ENCODE measurements around the gene MED25.

MED25 gene

GRCh38 chr19:49799798-49800376 is 18.2 kb upstream of the MED25 start:
- no peak for DNase-seq

- DNase-seq: no peak
These were observed 17.3 kb upstream of the MED25 start for GRCh38 chr19:49800771-49801170.

GRCh38 chr19:49801401-49801888 is 16.6 kb upstream of the MED25 start:
- DNase-seq: no peak

GRCh38 chr19:49801966-49802661 is 16.0 kb upstream of the MED25 start:
- no peak for DNase-seq

- DNase-seq: no peak
These were observed 15.1 kb upstream of the MED25 start for GRCh38 chr19:49802836-49803528.

- DNase-seq: no peak
These were observed 14.6 kb upstream of the MED25 start for GRCh38 chr19:49803529-49803856.

GRCh38 chr19:49805822-49806619 is 12.1 kb upstream of the MED25 start:
- DNase-seq: no peak

- DNase-seq: no peak
These were observed 11.5 kb upstream of the MED25 start for GRCh38 chr19:49806620-49806959.

- DNase-seq: peak; percentile 36
These were observed 10.8 kb upstream of the MED25 start for GRCh38 chr19:49807058-49807903.

- no peak for DNase-seq
These were observed 10.0 kb upstream of the MED25 start for GRCh38 chr19:49807904-49808675.

- peak; percentile 88 for DNase-seq
These were observed 9.4 kb upstream of the MED25 start for GRCh38 chr19:49808711-49809159.

GRCh38 chr19:49809160-49809940 is 8.7 kb upstream of the MED25 start:
- DNase-seq: peak; percentile 64

GRCh38 chr19:49809941-49810389 is 8.1 kb upstream of the MED25 start:
- no peak for DNase-seq

GRCh38 chr19:49811328-49811727 is 6.8 kb upstream of the MED25 start:
- DNase-seq: no peak

- DNase-seq: no peak
These were observed 5.6 kb upstream of the MED25 start for GRCh38 chr19:49812452-49812996.

- peak; percentile 98 for DNase-seq
These were observed 4.9 kb upstream of the MED25 start, which contains the start of gene FUZ for GRCh38 chr19:49812997-49813861. TSS of gene FUZ (minus strand) at chr19:49813292. CDS start at chr19:49813106, 186 bp downstream.

- DNase-seq: no peak
These were observed 4.1 kb upstream of the MED25 start for GRCh38 chr19:49814010-49814409.

- no peak for DNase-seq
These were observed 1.5 kb upstream of the MED25 start for GRCh38 chr19:49816590-49816989.
